AG04450 (cell line): Measurements from ENCODE around the gene SUPT6H. TPM values are rescaled to one million over a fixed set of nuclear protein-coding genes. Genes with fewer than 3 reads are reported as not detected.

ENCODE experiments used
- CTCF ChIA-PET: fragments of 300-600, 350-600 bp; formaldehyde crosslinking; extraction: SDS; loops from one replicate; lab custom pipeline; 2022; ENCODE audit warnings: antibody characterized with exemption, inconsistent platforms; lab: Charles Lee
- POLR2A ChIA-PET: fragments of 350-600 bp; formaldehyde crosslinking; extraction: SDS; loops from one replicate; lab custom pipeline; 2021; ENCODE audit warnings: antibody characterized with exemption, inconsistent platforms; lab: Yijun Ruan, JAX
- DNase-seq: peaks from one replicate; pipeline ENCODE4 v3.0.0-alpha.2; 2011; ENCODE audit warnings: low read depth, low spot score
- H3K27ac ChIP-seq: one replicate; pipeline ENCODE4 v1.5.1; 2012; ENCODE audit warnings: low read depth, low read length, control low read depth
- H3K27me3 ChIP-seq: one replicate; pipeline ENCODE4 v1.6.0; 2012; ENCODE audit warnings: low read length; ENCODE audit not compliant: control insufficient read depth, insufficient read depth
- H3K4me3 ChIP-seq: 2 replicates; pipeline ENCODE4 v1.5.1; 2011; ENCODE audit warnings: mild to moderate bottlenecking, low read depth, low read length, control low read depth
- H3K9me3 ChIP-seq: 2 replicates; pipeline ENCODE4 v1.5.1; 2012; ENCODE audit warnings: low read length; ENCODE audit not compliant: control insufficient read depth, insufficient read depth
- polyA plus RNA-seq: library from polyadenylated mRNA; depleted of rRNA; stranded (reverse); fragments of >200 nt; gene quantifications from 2 replicates; pipeline ENCODE4 v1.2.3, GENCODE V29; 2011
- TF ChIP-seq, protein P1 (sequence below): IDR thresholded peaks from 2 replicates; pipeline ENCODE4 v1.5.1; 2011; ENCODE audit warnings: low read depth, low read length, control low read depth, inconsistent platforms

SUPT6H gene
- polyA plus RNA-seq, 1 experiment, result 41.0 TPM

DNA sequence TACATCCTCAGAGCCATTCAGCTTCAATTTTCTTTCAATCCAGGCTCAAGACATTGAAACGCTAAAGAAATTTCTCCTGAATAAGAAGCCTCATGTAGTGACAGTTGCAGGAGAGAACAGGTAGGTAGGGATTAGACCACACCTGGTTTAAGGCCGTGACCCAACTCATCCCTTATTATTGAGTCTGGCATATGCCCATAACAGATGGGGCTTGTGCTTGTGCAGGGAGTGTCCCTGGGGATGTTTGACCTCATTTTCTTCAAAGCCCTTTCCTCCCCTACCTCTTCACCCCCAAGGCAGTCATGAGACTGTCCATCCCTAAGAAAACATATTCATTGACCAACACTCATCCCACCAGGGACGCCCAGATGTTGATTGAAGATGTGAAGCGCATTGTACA is 24.3 kb downstream of the SUPT6H start:
- no peak for DNase-seq
- H3K27ac ChIP-seq, result no peak overlapping the region
- TF ChIP-seq, protein P1, sequence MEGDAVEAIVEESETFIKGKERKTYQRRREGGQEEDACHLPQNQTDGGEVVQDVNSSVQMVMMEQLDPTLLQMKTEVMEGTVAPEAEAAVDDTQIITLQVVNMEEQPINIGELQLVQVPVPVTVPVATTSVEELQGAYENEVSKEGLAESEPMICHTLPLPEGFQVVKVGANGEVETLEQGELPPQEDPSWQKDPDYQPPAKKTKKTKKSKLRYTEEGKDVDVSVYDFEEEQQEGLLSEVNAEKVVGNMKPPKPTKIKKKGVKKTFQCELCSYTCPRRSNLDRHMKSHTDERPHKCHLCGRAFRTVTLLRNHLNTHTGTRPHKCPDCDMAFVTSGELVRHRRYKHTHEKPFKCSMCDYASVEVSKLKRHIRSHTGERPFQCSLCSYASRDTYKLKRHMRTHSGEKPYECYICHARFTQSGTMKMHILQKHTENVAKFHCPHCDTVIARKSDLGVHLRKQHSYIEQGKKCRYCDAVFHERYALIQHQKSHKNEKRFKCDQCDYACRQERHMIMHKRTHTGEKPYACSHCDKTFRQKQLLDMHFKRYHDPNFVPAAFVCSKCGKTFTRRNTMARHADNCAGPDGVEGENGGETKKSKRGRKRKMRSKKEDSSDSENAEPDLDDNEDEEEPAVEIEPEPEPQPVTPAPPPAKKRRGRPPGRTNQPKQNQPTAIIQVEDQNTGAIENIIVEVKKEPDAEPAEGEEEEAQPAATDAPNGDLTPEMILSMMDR, result no peak
- ChIA-PET CTCF (no interaction called here), POLR2A (no interaction called here)
- no peaks in the 10 kb centered on the region for H3K27me3 ChIP-seq
- H3K9me3 ChIP-seq, result no peaks in the 10 kb centered on the region
- H3K4me3 ChIP-seq, result no peak overlapping the region

DNA sequence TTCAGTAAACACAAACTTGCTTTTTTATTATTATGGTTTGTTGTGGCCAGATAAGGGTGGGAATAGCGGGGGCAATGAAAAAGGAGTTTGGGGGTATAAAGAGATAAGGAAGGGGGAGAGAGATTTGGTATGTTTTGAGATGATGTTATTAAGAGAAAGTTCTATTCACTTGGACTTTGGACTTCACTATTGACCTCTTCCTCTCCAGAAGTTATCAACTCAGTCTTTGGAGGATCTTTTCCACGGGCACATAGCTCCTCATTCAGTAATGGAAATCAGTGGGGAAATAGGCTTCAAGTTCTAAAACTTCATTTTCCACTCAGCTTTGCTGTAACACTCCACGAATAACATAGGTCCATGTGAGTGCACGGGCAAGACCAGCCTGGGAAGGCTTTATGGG is 26.5 kb downstream of the SUPT6H start:
- ChIA-PET CTCF (interaction anchor here (0.6 to 1.1 kb wide), 2 partner anchors 43 to 75 kb away, joined by 4 read pairs; no protein-coding TSS in a partner anchor), POLR2A (no interaction called here)
- DNase-seq, result no peak
- Histone ChIP-seq H3K9me3 (no peaks in the 10 kb centered on the region), H3K27me3 (no peaks in the 10 kb centered on the region), H3K27ac (no peak overlapping the region), H3K4me3 (no peak overlapping the region)
- TF ChIP-seq, protein P1, result no peak

DNA sequence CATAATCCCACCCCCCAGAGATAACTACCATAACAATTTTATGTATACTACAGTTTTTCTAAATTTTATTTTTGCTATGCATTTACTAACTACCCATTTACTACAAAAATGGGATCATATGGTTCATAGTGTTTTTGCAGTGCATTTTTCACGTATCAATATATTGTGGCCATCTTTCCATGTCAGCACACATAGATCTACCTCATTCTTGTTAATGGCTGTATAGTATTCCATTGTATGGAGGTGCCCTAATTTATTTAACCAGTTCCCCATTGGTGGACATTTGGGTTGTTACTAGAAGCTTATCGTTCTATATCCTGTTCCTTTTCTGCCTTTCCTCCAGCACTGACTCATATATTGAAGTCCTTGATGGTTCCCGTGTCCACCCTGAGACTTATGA is 27.0 kb downstream of the SUPT6H start:
- DNase-seq, result no peak
- no peaks in the 10 kb centered on the region for H3K27me3 ChIP-seq
- POLR2A ChIA-PET, result no interaction called here
- TF ChIP-seq, protein P1, result no peak
- H3K4me3 ChIP-seq, result no peak overlapping the region
- H3K9me3 ChIP-seq, result no peaks in the 10 kb centered on the region
- H3K27ac ChIP-seq, result no peak overlapping the region
- CTCF ChIA-PET, result interaction anchor here (0.6 to 1.1 kb wide), 2 partner anchors 43 to 74 kb away, joined by 4 read pairs; no protein-coding TSS in a partner anchor

DNA sequence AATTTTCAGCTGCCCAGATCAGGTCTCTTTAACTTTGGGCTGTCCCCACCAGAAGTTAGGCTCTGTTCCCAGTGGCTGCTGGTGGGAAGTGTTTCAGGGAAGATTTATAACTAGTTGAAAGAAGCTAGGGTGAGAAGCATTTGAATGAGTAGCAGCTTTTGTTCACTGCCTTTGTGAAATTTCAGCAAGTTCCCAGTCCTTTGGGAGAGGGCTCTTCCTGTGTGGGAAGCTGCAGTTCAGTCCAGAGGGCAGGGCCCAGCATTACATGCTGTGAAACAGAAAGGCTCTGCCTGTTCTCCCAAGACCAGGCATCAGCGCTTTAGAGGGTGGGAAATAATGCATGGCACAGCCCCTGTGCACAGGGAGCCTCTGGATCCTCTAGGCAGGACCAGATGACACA is 31.9 kb downstream of the SUPT6H start:
- Histone ChIP-seq H3K27me3 (no peaks in the 10 kb centered on the region), H3K27ac (no peak overlapping the region), H3K9me3 (no peaks in the 10 kb centered on the region), H3K4me3 (no peak overlapping the region)
- CTCF ChIA-PET, result interaction anchor here (0.6 kb wide), 1 partner anchor 33 kb away, joined by 3 read pairs; no protein-coding TSS in a partner anchor
- POLR2A ChIA-PET, result no interaction called here
- no peak for DNase-seq
- TF ChIP-seq, protein P1, result no peak

DNA sequence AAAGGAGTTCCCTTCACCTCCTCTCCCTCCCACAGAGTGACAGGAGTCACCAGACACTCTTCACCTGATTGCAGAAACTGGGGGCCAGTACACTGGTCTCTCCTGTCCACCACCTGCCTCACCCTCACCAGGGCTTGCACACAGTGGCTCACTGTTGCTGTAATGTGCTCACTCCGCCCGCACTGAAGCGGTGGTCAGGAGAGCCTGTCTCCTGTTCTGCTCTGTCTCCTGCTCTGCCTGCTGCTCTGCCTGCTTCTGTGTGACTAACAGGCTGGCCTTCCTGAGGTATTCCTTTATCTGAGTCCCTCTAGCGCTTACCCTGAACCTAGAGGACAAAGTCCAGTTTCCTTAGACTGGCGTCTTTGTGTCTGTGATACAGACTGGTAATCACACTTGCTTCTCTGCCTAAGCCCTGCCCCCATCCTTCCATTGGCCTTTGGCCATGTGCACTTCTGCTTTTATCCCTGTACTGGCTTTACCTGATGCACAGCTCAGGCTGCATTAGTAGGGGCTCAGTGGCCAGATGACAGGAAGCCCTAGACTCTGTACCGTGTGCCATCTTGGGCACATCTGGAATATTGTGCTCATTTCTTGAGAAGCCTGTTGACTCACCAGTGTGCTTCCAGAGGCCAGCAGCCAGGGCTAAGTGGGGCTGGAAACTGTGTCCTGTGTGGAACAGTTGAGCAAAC is 36.4 kb downstream of the SUPT6H start:
- Histone ChIP-seq H3K4me3 (no peak overlapping the region), H3K27me3 (no peaks in the 10 kb centered on the region), H3K9me3 (no peaks in the 10 kb centered on the region; the same call in 1 of the 2 replicates), H3K27ac (no peak overlapping the region)
- CTCF ChIA-PET, result no interaction called here
- POLR2A ChIA-PET, result interaction anchor here (0.6 kb wide), 1 partner anchor 13 kb away, joined by 3 read pairs; the partner anchor contains the start of gene PROCA1
- TF ChIP-seq, protein P1, result no peak
- DNase-seq, result no peak
